WERI-Rb-1 (cell line): ENCODE data around the gene ASB18.

ENCODE experiments used
- DNase-seq: peaks from one replicate; pipeline ENCODE4 v3.0.0-alpha.2; 2020
- H3K27ac ChIP-seq: fragments of 250-450 bp; sonication (Bioruptor Pico); 2 replicates; pipeline ENCODE4 v1.5.1; 2020; ENCODE audit warnings: mild to moderate bottlenecking, moderate library complexity
- H3K27me3 ChIP-seq: fragments of 250-450 bp; sonication (Bioruptor Pico); 2 replicates; pipeline ENCODE4 v1.5.1; 2021; ENCODE audit warnings: mild to moderate bottlenecking, low read depth, moderate library complexity; ENCODE audit not compliant: insufficient read depth, severe bottlenecking
- H3K36me3 ChIP-seq: fragments of 250-450 bp; sonication (Bioruptor Pico); 2 replicates; pipeline ENCODE4 v1.5.1; 2020; ENCODE audit warnings: mild to moderate bottlenecking, moderate library complexity
- H3K4me3 ChIP-seq: 2 replicates; pipeline ENCODE4 v1.5.1; 2011; ENCODE audit warnings: low read depth, mild to moderate bottlenecking, control low read depth, low read length
- H3K9me3 ChIP-seq: fragments of 250-450 bp; sonication (Bioruptor Pico); 2 replicates; pipeline ENCODE4 v1.5.1; 2021; ENCODE audit warnings: mild to moderate bottlenecking, moderate library complexity; ENCODE audit not compliant: severe bottlenecking
- CTCF ChIP-seq: IDR thresholded peaks from 2 replicates; pipeline ENCODE4 v1.5.1; 2011; ENCODE audit warnings: low read depth, mild to moderate bottlenecking, control low read depth, inconsistent platforms, low read length

Gene ASB18

GRCh38 chr2:236215196-236215595, 49.0 kb downstream of the ASB18 start:
- TF ChIP-seq CTCF: no peak

GRCh38 chr2:236214376-236214995, 49.7 kb downstream of the ASB18 start:
- H3K27ac ChIP-seq: no peak overlapping the region
- H3K4me3 ChIP-seq: no peak overlapping the region
- DNase-seq: no peak
- peaks cover 52% of the 10 kb centered on the region for H3K27me3 ChIP-seq
- H3K36me3 ChIP-seq: no peaks in the 10 kb centered on the region
- H3K9me3 ChIP-seq: no peaks in the 10 kb centered on the region
- TF ChIP-seq CTCF: no peak

More at GRCh38 chr2:236215196-236215595, 49.0 kb downstream of the ASB18 start:
- DNase-seq: no peak
- no peak overlapping the region for H3K27ac ChIP-seq
- H3K36me3 ChIP-seq: no peaks in the 10 kb centered on the region
- H3K4me3 ChIP-seq: no peak overlapping the region
- no peaks in the 10 kb centered on the region for H3K9me3 ChIP-seq
- H3K27me3 ChIP-seq: peaks cover 56% of the 10 kb centered on the region

- TF ChIP-seq CTCF: no peak
- Histone ChIP-seq H3K27ac (no peak overlapping the region), H3K9me3 (peaks cover 1% of the 10 kb centered on the region), H3K36me3 (no peaks in the 10 kb centered on the region), H3K4me3 (no peak overlapping the region), H3K27me3 (peaks cover 63% of the 10 kb centered on the region)
- DNase-seq: no peak
These were observed 52.9 kb downstream of the ASB18 start for GRCh38 chr2:236211296-236211695.

GRCh38 chr2:236210536-236210935, 53.7 kb downstream of the ASB18 start:
- H3K4me3 ChIP-seq: no peak overlapping the region
- TF ChIP-seq CTCF: no peak
- no peak for DNase-seq
- H3K27me3 ChIP-seq: peaks cover 57% of the 10 kb centered on the region
- H3K36me3 ChIP-seq: no peaks in the 10 kb centered on the region
- H3K9me3 ChIP-seq: peaks cover 3% of the 10 kb centered on the region
- no peak overlapping the region for H3K27ac ChIP-seq

GRCh38 chr2:236209996-236210395, 54.2 kb downstream of the ASB18 start:
- H3K9me3 ChIP-seq: peaks cover 6% of the 10 kb centered on the region
- TF ChIP-seq CTCF: no peak
- no peak overlapping the region for H3K4me3 ChIP-seq
- no peak for DNase-seq
- no peaks in the 10 kb centered on the region for H3K36me3 ChIP-seq
- peaks cover 52% of the 10 kb centered on the region for H3K27me3 ChIP-seq
- no peak overlapping the region for H3K27ac ChIP-seq

GRCh38 chr2:236209535-236209934, 54.7 kb downstream of the ASB18 start:
- no peak overlapping the region for H3K27ac ChIP-seq
- H3K4me3 ChIP-seq: no peak overlapping the region
- no peak for DNase-seq
- no peaks in the 10 kb centered on the region for H3K36me3 ChIP-seq
- no peak for TF ChIP-seq CTCF
- H3K27me3 ChIP-seq: peaks cover 52% of the 10 kb centered on the region
- peaks cover 6% of the 10 kb centered on the region for H3K9me3 ChIP-seq
